Measurements from ENCODE around the gene HLTF. TPM values are rescaled to one million over a fixed set of nuclear protein-coding genes. Genes with fewer than 3 reads are reported as not detected.

HLTF gene
- total RNA-seq, 1 experiment from 2014 or later, result 37.6 TPM

DNA sequence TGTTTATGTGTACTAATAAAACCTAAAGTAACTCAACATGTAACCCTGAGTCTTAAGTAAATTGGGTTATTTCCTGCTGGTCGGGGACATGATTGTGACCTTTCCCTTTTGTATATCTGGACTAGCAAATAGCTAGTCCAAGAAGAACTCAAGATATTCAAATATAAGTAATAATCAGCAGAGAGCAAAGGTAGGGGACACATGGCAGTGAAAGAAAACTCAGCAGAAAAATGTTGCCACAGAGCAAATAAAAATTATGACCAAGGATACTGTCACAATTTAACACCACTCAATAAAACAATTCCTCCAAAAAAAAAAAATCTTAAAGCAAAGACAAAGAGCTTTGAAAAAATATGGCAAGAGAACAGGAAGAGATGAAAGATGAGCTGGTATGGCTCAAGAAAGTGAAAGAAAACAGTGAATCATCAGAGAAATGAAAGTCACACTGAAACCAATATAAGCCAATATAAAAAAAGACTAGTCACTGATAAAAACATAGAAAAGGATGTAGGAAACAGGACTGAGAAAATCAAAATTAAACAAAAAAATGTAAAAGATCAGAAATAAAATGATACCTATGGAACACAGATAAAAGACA is 43.4 kb downstream of the HLTF start:
- CTCF ChIA-PET, result no interaction called here
- Histone ChIP-seq H3K27me3 (replicated peaks; ENCODE audit: insufficient read depth, low read depth, low read length, poor library complexity) (no peaks in the 10 kb centered on the region), H3K9me3 (ENCODE audit: low read depth, low read length, poor library complexity, severe bottlenecking) (no peaks in the 10 kb centered on the region), H3K27ac (ENCODE audit: low read depth, low read length, poor library complexity, severe bottlenecking) (no peak overlapping the region), H3K4me3 (ENCODE audit: low read depth, low read length, poor library complexity, severe bottlenecking) (no peak overlapping the region), H3K4me1 (ENCODE audit: insufficient read depth, low read length, poor library complexity, severe bottlenecking) (peaks cover 3% of the 10 kb centered on the region), H3K36me3 (ENCODE audit: insufficient read depth, low read length, poor library complexity, severe bottlenecking) (peaks cover 39% of the 10 kb centered on the region)
- intact Hi-C loops (cut with micrococcal nuclease; ENCODE audit: unreplicated experiment), result no loop called here
- POLR2A ChIA-PET (ENCODE audit: low non-redundant PET), result no interaction called here
- no peak for DNase-seq (ENCODE audit: low spot score)
- TF ChIP-seq, protein P1, sequence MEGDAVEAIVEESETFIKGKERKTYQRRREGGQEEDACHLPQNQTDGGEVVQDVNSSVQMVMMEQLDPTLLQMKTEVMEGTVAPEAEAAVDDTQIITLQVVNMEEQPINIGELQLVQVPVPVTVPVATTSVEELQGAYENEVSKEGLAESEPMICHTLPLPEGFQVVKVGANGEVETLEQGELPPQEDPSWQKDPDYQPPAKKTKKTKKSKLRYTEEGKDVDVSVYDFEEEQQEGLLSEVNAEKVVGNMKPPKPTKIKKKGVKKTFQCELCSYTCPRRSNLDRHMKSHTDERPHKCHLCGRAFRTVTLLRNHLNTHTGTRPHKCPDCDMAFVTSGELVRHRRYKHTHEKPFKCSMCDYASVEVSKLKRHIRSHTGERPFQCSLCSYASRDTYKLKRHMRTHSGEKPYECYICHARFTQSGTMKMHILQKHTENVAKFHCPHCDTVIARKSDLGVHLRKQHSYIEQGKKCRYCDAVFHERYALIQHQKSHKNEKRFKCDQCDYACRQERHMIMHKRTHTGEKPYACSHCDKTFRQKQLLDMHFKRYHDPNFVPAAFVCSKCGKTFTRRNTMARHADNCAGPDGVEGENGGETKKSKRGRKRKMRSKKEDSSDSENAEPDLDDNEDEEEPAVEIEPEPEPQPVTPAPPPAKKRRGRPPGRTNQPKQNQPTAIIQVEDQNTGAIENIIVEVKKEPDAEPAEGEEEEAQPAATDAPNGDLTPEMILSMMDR (conservative IDR thresholded peaks at IDR 0.05; ENCODE audit: low read depth, low read length), result no peak
- no peak for TF ChIP-seq EZH2 (IDR thresholded peaks at IDR 0.05; ENCODE audit: borderline replicate concordance, low read depth, low read length, poor library complexity, severe bottlenecking)
- no TSS peak for BruUV-seq (replicated peaks)

DNA sequence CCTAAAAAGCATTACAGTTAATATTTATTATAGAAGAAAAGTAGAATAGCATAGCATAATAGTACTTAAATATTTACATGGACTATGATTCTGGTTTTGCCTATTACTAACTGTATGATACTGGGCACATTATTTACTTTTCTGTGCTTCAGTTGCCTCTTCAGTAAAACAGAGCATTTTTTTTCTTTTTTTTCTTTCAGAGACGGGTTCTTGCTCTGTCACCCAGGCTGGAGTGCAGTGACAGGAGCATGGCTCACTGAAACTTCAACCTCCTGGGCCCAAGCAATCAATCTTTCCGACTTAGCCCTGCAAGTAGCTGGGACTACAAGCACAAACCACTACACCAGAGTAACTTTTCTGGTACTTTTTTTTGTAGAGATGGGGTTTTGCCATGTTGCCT is 48.0 kb downstream of the HLTF start:
- Histone ChIP-seq H3K36me3 (ENCODE audit: insufficient read depth, low read length, poor library complexity, severe bottlenecking) (peaks cover 52% of the 10 kb centered on the region), H3K9me3 (ENCODE audit: low read depth, low read length, poor library complexity, severe bottlenecking) (no peaks in the 10 kb centered on the region), H3K4me3 (ENCODE audit: low read depth, low read length, poor library complexity, severe bottlenecking) (no peak overlapping the region), H3K27me3 (replicated peaks; ENCODE audit: insufficient read depth, low read depth, low read length, poor library complexity) (no peaks in the 10 kb centered on the region), H3K4me1 (ENCODE audit: insufficient read depth, low read length, poor library complexity, severe bottlenecking) (peaks cover 3% of the 10 kb centered on the region), H3K27ac (ENCODE audit: low read depth, low read length, poor library complexity, severe bottlenecking) (no peak overlapping the region)
- CTCF ChIA-PET, result no interaction called here
- no peak for TF ChIP-seq EZH2 (IDR thresholded peaks at IDR 0.05; ENCODE audit: borderline replicate concordance, low read depth, low read length, poor library complexity, severe bottlenecking)
- TF ChIP-seq, protein P1 (conservative IDR thresholded peaks at IDR 0.05; ENCODE audit: low read depth, low read length), result no peak
- POLR2A ChIA-PET (ENCODE audit: low non-redundant PET), result no interaction called here
- no TSS peak for BruUV-seq (replicated peaks)
- no peak for DNase-seq (ENCODE audit: low spot score)
- intact Hi-C loops (cut with micrococcal nuclease; ENCODE audit: unreplicated experiment), result no loop called here

DNA sequence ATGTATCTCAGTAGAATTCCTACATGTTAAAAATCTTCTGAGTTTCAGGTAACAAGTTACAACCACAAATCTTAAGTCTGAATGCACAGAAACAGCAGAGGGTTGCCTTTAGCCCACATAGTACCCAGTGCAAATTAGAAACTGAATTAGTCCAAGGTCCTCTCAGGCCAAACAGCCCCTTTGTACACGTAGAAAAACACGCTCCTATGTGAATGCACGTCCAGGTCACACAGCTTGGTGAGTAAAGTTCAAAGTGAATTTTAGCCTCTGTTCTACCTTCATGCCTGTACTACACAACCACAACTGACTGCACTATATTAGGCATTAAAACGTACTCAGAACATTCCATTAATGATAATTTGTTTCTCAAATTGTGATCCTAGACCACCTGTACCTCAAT is 48.6 kb downstream of the HLTF start:
- H3K27ac ChIP-seq (ENCODE audit: low read depth, low read length, poor library complexity, severe bottlenecking), result no peak overlapping the region
- H3K27me3 ChIP-seq (replicated peaks; ENCODE audit: insufficient read depth, low read depth, low read length, poor library complexity), result no peaks in the 10 kb centered on the region
- TF ChIP-seq, protein P1 (conservative IDR thresholded peaks at IDR 0.05; ENCODE audit: low read depth, low read length), result no peak
- no peaks in the 10 kb centered on the region for H3K4me1 ChIP-seq (ENCODE audit: insufficient read depth, low read length, poor library complexity, severe bottlenecking)
- intact Hi-C loops (cut with micrococcal nuclease; ENCODE audit: unreplicated experiment), result no loop called here
- no TSS peak for BruUV-seq (replicated peaks)
- no peaks in the 10 kb centered on the region for H3K9me3 ChIP-seq (ENCODE audit: low read depth, low read length, poor library complexity, severe bottlenecking)
- no peak overlapping the region for H3K4me3 ChIP-seq (ENCODE audit: low read depth, low read length, poor library complexity, severe bottlenecking)
- DNase-seq (ENCODE audit: low spot score), result no peak
- POLR2A ChIA-PET (ENCODE audit: low non-redundant PET), result no interaction called here
- H3K36me3 ChIP-seq (ENCODE audit: insufficient read depth, low read length, poor library complexity, severe bottlenecking), result peaks cover 52% of the 10 kb centered on the region
- CTCF ChIA-PET, result no interaction called here

All from A673 (cell line).